Suprapubic skin (tissue), 4 donors: ENCODE data around the gene CHTF18. TPM values are rescaled to one million over a fixed set of nuclear protein-coding genes. Genes with fewer than 3 reads are reported as not detected.

Experiments
- DNase-seq, 2 donors: peaks; one replicate each; pipeline ENCODE4 v3.0.0-alpha.2; 2019; ENCODE audit warnings: low spot score in 2 of 2
- H3K27ac ChIP-seq: fragments of 200-600 bp; sonication (generic); one replicate; pipeline ENCODE4 v1.5.1; 2019
- H3K27me3 ChIP-seq: fragments of 200-600 bp; sonication (generic); one replicate; pipeline ENCODE4 v1.5.1; 2019
- H3K36me3 ChIP-seq: fragments of 200-600 bp; sonication (generic); one replicate; pipeline ENCODE4 v1.5.1; 2019
- H3K4me1 ChIP-seq: fragments of 200-600 bp; sonication (generic); one replicate; pipeline ENCODE4 v1.5.1; 2019
- H3K4me3 ChIP-seq: fragments of 200-600 bp; sonication (generic); one replicate; pipeline ENCODE4 v1.5.1; 2019; ENCODE audit warnings: mild to moderate bottlenecking
- H3K9me3 ChIP-seq: fragments of 200-600 bp; sonication (generic); one replicate; pipeline ENCODE4 v1.5.1; 2019
- CTCF ChIP-seq, 2 donors: fragments of 200-600 bp in 1 of 2; fragments of 450-650 bp in 1 of 2; sonication (generic) in 1 of 2; IDR thresholded peaks; one replicate each; pipeline ENCODE4 v1.5.1; 2016 to 2019; ENCODE audit warnings: antibody characterized with exemption in 2 of 2, mild to moderate bottlenecking in 1 of 2, moderate library complexity in 1 of 2
- EP300 ChIP-seq: sonication (generic); formaldehyde crosslinking; IDR thresholded peaks from one replicate; pipeline ENCODE4 v1.6.1; 2017; ENCODE audit warnings: antibody characterized with exemption
- POLR2A ChIP-seq, 2 donors: fragments of 450-650 bp; IDR thresholded peaks; one replicate each; pipeline ENCODE4 v1.6.1; 2017; ENCODE audit warnings: antibody characterized with exemption in 2 of 2, mild to moderate bottlenecking in 2 of 2, moderate library complexity in 2 of 2
- POLR2AphosphoS5 ChIP-seq, 3 donors: sonication (generic); formaldehyde crosslinking; IDR thresholded peaks; one replicate each; pipeline ENCODE4 v1.6.1; 2017; ENCODE audit warnings: antibody characterized with exemption in 3 of 3
- WGBS: methylation state at CpG from one replicate; pipeline ENCODE4 v1.1.5; 2018; 5-methylcytosine and 5-hydroxymethylcytosine counted together
- total RNA-seq, 4 donors: library from RNA; depleted of rRNA; stranded (reverse); fragments of >200 nt; gene quantifications; one replicate each; pipeline ENCODE4 v1.1.0, GENCODE V29; 2016

The CHTF18 gene
- total RNA-seq, 4 donors from 2014 or later = 12.6 to 22.3 (median 17.3) TPM

GRCh38 chr16:764848-765487 is 23.5 kb upstream of the CHTF18 start:
- Histone ChIP-seq H3K4me1 (peaks cover 12% of the 10 kb centered on the region), H3K27me3 (peaks cover 56% of the 10 kb centered on the region), H3K27ac (no peak overlapping the region), H3K4me3 (no peak overlapping the region), H3K9me3 (no peaks in the 10 kb centered on the region), H3K36me3 (no peaks in the 10 kb centered on the region)
- DNase-seq = no peak
- TF ChIP-seq POLR2AphosphoS5 (IDR thresholded peaks at IDR 0.05) (no peak), POLR2A (IDR thresholded peaks at IDR 0.05) (no peak), EP300 (no peak), CTCF (IDR thresholded peaks at IDR 0.05) (no peak)
- 76% methylated on average over 12 of the region's 38 CpGs for WGBS

GRCh38 chr16:765488-765865 is 22.9 kb upstream of the CHTF18 start:
- no peak for TF ChIP-seq POLR2A (IDR thresholded peaks at IDR 0.05)
- no peak for TF ChIP-seq EP300
- DNase-seq = no peak
- H3K4me1 ChIP-seq = peaks cover 9% of the 10 kb centered on the region
- H3K4me3 ChIP-seq = no peak overlapping the region
- H3K36me3 ChIP-seq = no peaks in the 10 kb centered on the region
- no peaks in the 10 kb centered on the region for H3K9me3 ChIP-seq
- H3K27me3 ChIP-seq = peaks cover 61% of the 10 kb centered on the region
- WGBS = 93% methylated on average over 13 of the region's 29 CpGs
- H3K27ac ChIP-seq = no peak overlapping the region

GRCh38 chr16:766008-766819 is 22.2 kb upstream of the CHTF18 start:
- no peaks in the 10 kb centered on the region for H3K9me3 ChIP-seq
- H3K4me3 ChIP-seq = no peak overlapping the region
- peaks cover 66% of the 10 kb centered on the region for H3K27me3 ChIP-seq
- peaks cover 6% of the 10 kb centered on the region for H3K4me1 ChIP-seq
- DNase-seq = no peak
- 84% methylated on average over 23 of the region's 29 CpGs for WGBS
- no peak overlapping the region for H3K27ac ChIP-seq
- no peaks in the 10 kb centered on the region for H3K36me3 ChIP-seq
- TF ChIP-seq POLR2A (IDR thresholded peaks at IDR 0.05) = no peak
- no peak for TF ChIP-seq POLR2AphosphoS5 (IDR thresholded peaks at IDR 0.05)
- no peak for TF ChIP-seq CTCF (IDR thresholded peaks at IDR 0.05)
- no peak for TF ChIP-seq EP300

GRCh38 chr16:766820-767640 is 21.4 kb upstream of the CHTF18 start:
- H3K4me3 ChIP-seq = no peak overlapping the region
- H3K36me3 ChIP-seq = no peaks in the 10 kb centered on the region
- H3K4me1 ChIP-seq = peaks cover 6% of the 10 kb centered on the region
- H3K27ac ChIP-seq = no peak overlapping the region
- WGBS = no CpG with 5 or more reads among the region's 48 CpGs
- TF ChIP-seq EP300 = no peak
- no peak for TF ChIP-seq CTCF (IDR thresholded peaks at IDR 0.05)
- TF ChIP-seq POLR2A (IDR thresholded peaks at IDR 0.05) = no peak
- no peak for TF ChIP-seq POLR2AphosphoS5 (IDR thresholded peaks at IDR 0.05)
- DNase-seq = no peak
- no peaks in the 10 kb centered on the region for H3K9me3 ChIP-seq
- H3K27me3 ChIP-seq = peaks cover 63% of the 10 kb centered on the region

GRCh38 chr16:767743-768235 is 20.6 kb upstream of the CHTF18 start:
- TF ChIP-seq EP300 = no peak
- TF ChIP-seq CTCF (IDR thresholded peaks at IDR 0.05) = no peak
- no peak for TF ChIP-seq POLR2AphosphoS5 (IDR thresholded peaks at IDR 0.05)
- no peak for TF ChIP-seq POLR2A (IDR thresholded peaks at IDR 0.05)

More at GRCh38 chr16:767743-768235, 20.6 kb upstream of the CHTF18 start:
- DNase-seq = no peak
- H3K9me3 ChIP-seq = no peaks in the 10 kb centered on the region
- WGBS = 43% methylated on average over 6 of the region's 38 CpGs
- no peak overlapping the region for H3K27ac ChIP-seq
- no peaks in the 10 kb centered on the region for H3K36me3 ChIP-seq
- H3K4me1 ChIP-seq = peaks cover 6% of the 10 kb centered on the region
- H3K4me3 ChIP-seq = no peak overlapping the region
- peaks cover 56% of the 10 kb centered on the region for H3K27me3 ChIP-seq
